Gastroesophageal sphincter (tissue), 4 donors: ENCODE results near the gene CA6. TPM values are rescaled to one million over a fixed set of nuclear protein-coding genes. Genes with fewer than 3 reads are reported as not detected.

Source experiments
- ATAC-seq: fragments of 150-250 bp; one replicate; pipeline ENCODE4 v1.9.1; 2016; ENCODE audit warnings: mild to moderate bottlenecking, moderate library complexity
- H3K27ac ChIP-seq, 4 donors: fragments of 200-600 bp; sonication (generic) in 3 of 4; 1 replicate in 3 of 4; 2 replicates in 1 of 4; pipeline ENCODE4 v1.5.1; 2016 to 2019
- H3K27me3 ChIP-seq: fragments of 200-600 bp; sonication (generic); one replicate; pipeline ENCODE4 v1.5.1; 2019
- H3K36me3 ChIP-seq, 2 donors: fragments of 200-600 bp; sonication (generic); one replicate each; pipeline ENCODE4 v1.5.1; 2019; ENCODE audit warnings: control low read depth in 1 of 2
- H3K4me1 ChIP-seq, 3 donors: fragments of 200-600 bp; sonication (generic); 1 replicate in 2 of 3; 2 replicates in 1 of 3; pipeline ENCODE4 v1.5.1; 2016 to 2019; ENCODE audit warnings: control low read depth in 2 of 3
- H3K4me3 ChIP-seq, 2 donors: fragments of 200-600 bp; sonication (generic); one replicate each; pipeline ENCODE4 v1.5.1; 2019; ENCODE audit warnings: mild to moderate bottlenecking in 1 of 2, moderate library complexity in 1 of 2
- H3K9me3 ChIP-seq, 3 donors: fragments of 200-600 bp; sonication (generic); one replicate each; pipeline ENCODE4 v1.5.1; 2017 to 2019; ENCODE audit warnings: control low read depth in 2 of 3
- CTCF ChIP-seq, 4 experiments: fragments of 200-600 bp in 2 of 4; fragments of 450-650 bp in 2 of 4; sonication (generic) in 1 of 4; IDR thresholded peaks; one replicate each; pipeline ENCODE4 v1.5.1; 2017 to 2019; ENCODE audit warnings: antibody characterized with exemption in 4 of 4, mild to moderate bottlenecking in 2 of 4, moderate library complexity in 2 of 4
- EP300 ChIP-seq: sonication (generic); formaldehyde crosslinking; IDR thresholded peaks from one replicate; pipeline ENCODE4 v1.6.1; 2017; ENCODE audit warnings: antibody characterized with exemption, mild to moderate bottlenecking
- POLR2A ChIP-seq, 2 donors: fragments of 450-650 bp; IDR thresholded peaks; one replicate each; pipeline ENCODE4 v1.6.1; 2017; ENCODE audit warnings: antibody characterized with exemption in 2 of 2, mild to moderate bottlenecking in 2 of 2, moderate library complexity in 1 of 2
- POLR2AphosphoS5 ChIP-seq: sonication (generic); formaldehyde crosslinking; IDR thresholded peaks from one replicate; pipeline ENCODE4 v1.6.1; 2017; ENCODE audit warnings: antibody characterized with exemption
- WGBS, 2 donors: methylation state at CpG; one replicate each; pipeline ENCODE4 v1.1.5; 2018; ENCODE audit warnings: low coverage in 1 of 2; 5-methylcytosine and 5-hydroxymethylcytosine counted together
- total RNA-seq, 4 donors: library from RNA; depleted of rRNA; stranded (reverse); fragments of >200 nt; gene quantifications; one replicate each; pipeline ENCODE4 v1.1.0, GENCODE V29; 2016

Gene CA6
- total RNA-seq, 4 donors from 2014 or later, result not detected

DNA sequence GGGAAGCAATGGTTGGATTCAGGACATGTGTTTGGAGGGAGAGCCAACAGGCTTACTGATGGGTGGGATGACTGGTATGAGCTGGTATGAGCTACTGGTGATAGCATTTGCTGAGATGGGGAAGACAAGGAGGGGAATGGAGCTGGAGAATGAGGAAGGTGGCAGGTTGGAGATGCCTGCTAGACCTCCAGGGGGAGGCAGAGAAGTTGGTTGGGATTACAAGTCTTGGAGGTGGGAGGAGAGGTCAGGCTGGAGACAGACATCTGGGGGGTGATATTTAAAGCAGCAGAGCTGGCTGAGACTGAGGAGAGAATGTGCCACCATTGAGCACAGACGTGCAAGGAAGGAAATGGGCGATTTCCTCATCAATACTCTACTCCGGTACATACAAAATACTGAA is 35.3 kb upstream of the CA6 start:
- ATAC-seq, result no peak
- no peak overlapping the region for H3K4me3 ChIP-seq
- 62 to 66% methylated on average over 3 of the region's 3 CpGs for WGBS, 2 donors
- no peak overlapping the region for H3K27ac ChIP-seq
- no peaks in the 10 kb centered on the region for H3K9me3 ChIP-seq
- H3K4me1 ChIP-seq, result no peaks in the 10 kb centered on the region
- no peaks in the 10 kb centered on the region for H3K36me3 ChIP-seq
- no peaks in the 10 kb centered on the region for H3K27me3 ChIP-seq
- TF ChIP-seq EP300 (no peak), POLR2AphosphoS5 (no peak), POLR2A (IDR thresholded peaks at IDR 0.05) (no peak), CTCF (IDR thresholded peaks at IDR 0.05) (no peak)

- Histone ChIP-seq H3K4me3 (no peak overlapping the region), H3K9me3 (no peaks in the 10 kb centered on the region), H3K27ac (no peak overlapping the region), H3K36me3 (no peaks in the 10 kb centered on the region), H3K27me3 (no peaks in the 10 kb centered on the region), H3K4me1 (no peaks in the 10 kb centered on the region)
- 70 to 75% methylated on average over 5 to 6 of the region's 6 CpGs for WGBS, 2 donors
- TF ChIP-seq POLR2AphosphoS5, result no peak
- TF ChIP-seq EP300, result no peak
- no peak for TF ChIP-seq POLR2A (IDR thresholded peaks at IDR 0.05)
- no peak for TF ChIP-seq CTCF (IDR thresholded peaks at IDR 0.05)
- no peak for ATAC-seq
Measured at GRCh38 chr1:8910914-8911313, 34.8 kb upstream of the CA6 start.

- TF ChIP-seq POLR2A (IDR thresholded peaks at IDR 0.05), result no peak
- TF ChIP-seq CTCF (IDR thresholded peaks at IDR 0.05), result no peak
- TF ChIP-seq EP300, result no peak
- TF ChIP-seq POLR2AphosphoS5, result no peak
- H3K27me3 ChIP-seq, result no peaks in the 10 kb centered on the region
- 65% methylated on average over 5 of the region's 17 CpGs; no CpG with 5 or more reads in 1 of the 2 donors for WGBS, 2 donors
- H3K27ac ChIP-seq, result no peak overlapping the region
- no peaks in the 10 kb centered on the region for H3K9me3 ChIP-seq
- ATAC-seq, result no peak
- H3K4me1 ChIP-seq, result no peaks in the 10 kb centered on the region
- no peaks in the 10 kb centered on the region for H3K36me3 ChIP-seq
- no peak overlapping the region for H3K4me3 ChIP-seq
Measured at GRCh38 chr1:8911416-8912309, 34.0 kb upstream of the CA6 start.

- no peak for ATAC-seq
- no peak overlapping the region for H3K27ac ChIP-seq
- H3K4me1 ChIP-seq, result no peaks in the 10 kb centered on the region
- no peak for TF ChIP-seq POLR2AphosphoS5
- no peak for TF ChIP-seq POLR2A (IDR thresholded peaks at IDR 0.05)
- no peak for TF ChIP-seq CTCF (IDR thresholded peaks at IDR 0.05)
- no peak for TF ChIP-seq EP300
- H3K36me3 ChIP-seq, result no peaks in the 10 kb centered on the region
- no peaks in the 10 kb centered on the region for H3K27me3 ChIP-seq
- WGBS, 2 donors, result 72 to 84% methylated on average over 4 to 5 of the region's 9 CpGs
- no peaks in the 10 kb centered on the region for H3K9me3 ChIP-seq
- no peak overlapping the region for H3K4me3 ChIP-seq
Measured at GRCh38 chr1:8913457-8913856, 32.2 kb upstream of the CA6 start.

DNA sequence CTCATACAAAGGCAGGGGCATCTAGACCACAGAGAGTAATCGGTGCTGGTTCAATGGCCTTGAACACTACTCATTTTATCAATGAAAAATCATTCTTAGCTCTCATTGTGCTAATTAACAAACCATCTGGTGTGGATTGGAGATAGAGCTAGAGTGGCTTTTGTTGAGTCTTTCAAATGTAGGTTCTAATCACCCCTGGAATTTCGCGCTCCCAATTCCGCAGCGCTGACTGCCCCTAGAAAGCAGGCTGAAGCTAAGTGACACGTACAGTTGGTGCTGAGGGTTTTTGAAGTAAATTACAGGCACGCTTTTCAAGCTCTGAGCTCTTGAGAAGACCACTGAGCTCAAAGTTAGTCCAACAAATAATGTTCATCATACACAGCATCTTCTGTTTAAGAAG is 31.2 kb upstream of the CA6 start:
- Histone ChIP-seq H3K4me1 (no peaks in the 10 kb centered on the region), H3K27ac (no peak overlapping the region), H3K27me3 (no peaks in the 10 kb centered on the region), H3K4me3 (no peak overlapping the region), H3K9me3 (no peaks in the 10 kb centered on the region), H3K36me3 (no peaks in the 10 kb centered on the region)
- no peak for TF ChIP-seq POLR2AphosphoS5
- WGBS, 2 donors, result 83 to 84% methylated on average over 3 to 7 of the region's 7 CpGs
- ATAC-seq, result no peak
